ENCODE data around the gene WNT2B. TPM values are rescaled to one million over a fixed set of nuclear protein-coding genes. Genes with fewer than 3 reads are reported as not detected.
A peak's percentile ranks its signal among the peaks of the same experiment; 100 is the strongest.

The WNT2B gene
- total RNA-seq, 1 experiment from 2014 or later, result 0.02 TPM

DNA sequence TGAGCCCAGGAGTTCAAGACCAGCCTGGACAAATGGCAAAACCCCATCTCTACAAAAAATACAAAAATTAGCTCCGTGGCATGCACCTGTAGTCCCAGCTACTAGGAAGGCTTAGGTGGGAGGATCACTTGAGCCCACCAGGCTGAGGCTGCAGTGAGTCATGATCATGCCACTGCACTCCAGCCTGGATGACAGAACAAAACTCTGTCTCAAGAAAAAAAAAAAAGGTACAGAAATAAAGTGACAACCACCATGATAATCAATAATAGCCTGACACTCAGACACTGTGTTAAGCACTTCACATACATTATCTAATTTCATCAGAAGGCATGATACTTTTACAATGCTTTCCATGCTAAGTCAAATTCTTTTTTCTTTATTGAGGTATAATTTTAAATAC, 57.0 kb downstream of the WNT2B start:
- no peak for DNase-seq (ENCODE audit: low read depth)

GRCh38 chr1:112575154-112575804, 66.5 kb downstream of the WNT2B start:
- peak; percentile 81 for DNase-seq (ENCODE audit: low read depth)

GRCh38 chr1:112576240-112576639, 67.5 kb downstream of the WNT2B start:
- no peak for DNase-seq (ENCODE audit: low read depth)

Other genes starting within 250 kb of the WNT2B start
- gene CTTNBP2NL, start 112.8 kb upstream of the WNT2B start, total RNA-seq (2014; rRNA removed; shearing (Covaris generic)), result 8.2 and 8.6 TPM in 2 replicates
- gene ST7L, start 110.2 kb downstream of the WNT2B start, total RNA-seq (2014; rRNA removed; shearing (Covaris generic)), result 19.3 and 23.3 TPM in 2 replicates
- 240 and 250 TPM in 2 replicates for gene CAPZA1, start 110.9 kb downstream of the WNT2B start, total RNA-seq (2014; rRNA removed; shearing (Covaris generic))
- 41.5 and 58.9 TPM in 2 replicates for gene MOV10, start 165.7 kb downstream of the WNT2B start, total RNA-seq (2014; rRNA removed; shearing (Covaris generic))
- 325 and 423 TPM in 2 replicates for gene RHOC, start 198.2 kb downstream of the WNT2B start, total RNA-seq (2014; rRNA removed; shearing (Covaris generic))
- 0.27 and 0.59 TPM in 2 replicates for gene PPM1J, start 206.4 kb downstream of the WNT2B start, total RNA-seq (2014; rRNA removed; shearing (Covaris generic))

All from HT1080 (cell line).